COLO829 (cell line): Measurements from ENCODE around the gene CNPY2.
"Not testable (repeated sequence)": the region's sequence is repeated elsewhere in the genome, so short reads cannot be mapped to it uniquely, and the experiment has no call there.

Experiments used
- DNase-seq: peaks from one replicate; pipeline ENCODE4 v3.0.0; 2012; ENCODE audit warnings: low spot score

The CNPY2 gene

DNA sequence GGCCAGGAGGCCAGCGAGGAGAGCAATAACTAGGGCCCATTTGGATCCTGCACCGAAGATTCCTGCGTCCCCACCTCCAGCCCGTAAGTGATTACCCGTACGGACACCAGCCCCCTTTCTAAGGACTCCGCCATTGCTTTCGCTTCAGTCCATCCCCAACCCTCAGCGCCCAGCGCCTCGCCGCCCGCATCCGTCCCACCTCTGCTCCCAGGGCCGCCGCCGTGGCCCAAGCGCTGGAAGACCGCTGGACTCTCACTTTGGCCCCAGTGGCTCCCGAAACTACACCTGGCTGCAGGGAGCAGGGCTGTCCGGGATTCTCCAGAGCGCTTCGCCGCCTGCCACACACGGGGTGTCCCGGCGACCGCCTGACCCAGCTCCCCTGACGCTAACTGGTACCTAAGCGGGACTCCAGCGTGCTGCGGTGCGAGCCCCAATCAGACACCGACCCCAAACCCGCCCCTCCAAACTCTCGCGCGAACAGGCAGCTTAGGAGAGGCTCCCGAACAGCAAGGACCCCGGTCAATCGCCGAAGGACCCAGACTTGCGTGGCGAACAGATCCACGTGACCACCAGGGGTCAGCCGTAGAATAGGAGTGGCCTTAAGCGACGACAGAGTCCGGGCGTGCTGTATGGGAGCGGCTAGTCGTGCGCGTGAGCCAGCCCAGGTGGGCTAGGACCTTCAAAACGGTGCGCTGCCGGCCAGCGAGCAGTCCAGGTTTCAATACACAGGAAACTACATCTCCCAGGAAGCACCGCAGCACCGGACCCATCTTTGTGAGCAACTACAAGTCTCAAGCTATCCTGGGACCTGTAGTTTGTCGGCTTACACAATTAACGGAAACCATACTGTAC is at the start of gene CNPY2:
Gene CNPY2 (minus strand): TSS at position 367 of the 852 bp plus-strand sequence. CDS start 771 bp downstream, outside the sequence.
- peak; percentile 83 for DNase-seq

GRCh38 chr12:56362130-56363059 is 46.6 kb upstream of the CNPY2 start, which contains the start of gene APOF:
TSS of gene APOF (minus strand) at chr12:56362857. CDS start at chr12:56362745, 112 bp downstream.
- DNase-seq, result no peak

DNA sequence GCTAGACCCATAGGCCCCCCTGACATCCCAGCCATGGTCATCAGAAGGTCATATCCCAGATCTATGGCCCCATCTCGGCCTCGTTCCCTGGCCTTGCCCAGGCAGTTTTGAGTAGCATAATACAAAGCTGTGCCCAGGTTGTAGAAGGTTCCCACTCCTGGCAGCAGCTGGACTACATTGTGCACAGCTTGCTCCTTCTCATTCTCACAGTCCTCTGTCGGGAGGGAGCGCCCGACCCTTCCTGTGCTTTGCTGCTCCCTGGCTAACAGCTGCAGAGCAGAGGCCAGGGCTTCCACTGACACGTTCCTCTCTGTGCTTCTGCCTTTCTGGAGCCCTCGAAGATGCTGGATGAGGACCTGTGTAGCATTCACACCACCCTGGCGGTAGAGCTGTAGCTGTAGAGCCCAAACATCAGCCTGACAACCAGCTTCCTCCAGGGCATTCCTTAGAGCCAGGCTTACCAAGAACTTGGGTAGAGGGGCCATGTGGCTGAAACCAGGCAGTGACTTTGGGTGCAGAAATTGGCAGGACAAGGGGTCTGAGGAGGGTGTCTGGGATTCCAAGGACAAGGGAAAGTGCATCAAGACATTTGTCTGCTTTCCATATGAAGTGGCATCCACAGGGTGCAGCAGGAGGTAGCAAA is 45.8 kb upstream of the CNPY2 start:
- no peak for DNase-seq

GRCh38 chr12:56359851-56360767 is 44.3 kb upstream of the CNPY2 start, which contains the start of gene STAT2:
TSS of gene STAT2 (minus strand) at chr12:56360107. CDS start at chr12:56356571, 3,536 bp downstream.
- peak; percentile 97 for DNase-seq

DNA sequence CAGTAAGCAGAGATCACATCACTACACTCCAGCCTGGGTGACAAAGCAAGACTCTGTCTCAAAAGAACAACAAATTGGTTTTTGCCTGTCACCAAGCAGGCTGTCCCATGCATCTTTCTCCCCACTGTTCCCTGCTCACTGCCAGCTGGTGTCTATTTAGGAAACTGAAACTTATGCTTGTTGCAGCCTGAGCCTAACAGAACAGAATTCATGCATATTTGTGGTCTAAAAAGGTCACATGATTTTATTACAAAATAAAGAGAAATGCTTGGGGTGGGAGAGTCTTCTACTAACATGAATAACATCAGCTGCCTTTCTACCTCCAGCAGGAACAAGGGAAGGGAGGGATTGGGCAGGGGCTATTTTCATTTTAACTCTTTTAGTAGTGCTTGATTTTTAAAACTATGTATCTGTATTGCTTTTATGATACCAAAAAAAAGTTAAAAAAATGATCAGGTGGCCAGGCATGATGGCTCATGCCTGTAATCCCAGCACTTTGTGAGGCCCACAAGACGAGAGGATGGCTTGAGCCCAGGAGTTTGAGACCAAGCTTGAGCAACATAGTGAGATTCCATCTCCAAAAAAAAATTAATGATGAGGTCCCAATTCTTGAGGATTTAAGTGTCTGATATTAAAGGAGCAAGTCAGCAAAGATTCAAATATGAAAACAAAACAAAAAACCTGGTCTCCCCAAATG is 43.2 kb upstream of the CNPY2 start:
- DNase-seq, result peak; percentile 43

DNA sequence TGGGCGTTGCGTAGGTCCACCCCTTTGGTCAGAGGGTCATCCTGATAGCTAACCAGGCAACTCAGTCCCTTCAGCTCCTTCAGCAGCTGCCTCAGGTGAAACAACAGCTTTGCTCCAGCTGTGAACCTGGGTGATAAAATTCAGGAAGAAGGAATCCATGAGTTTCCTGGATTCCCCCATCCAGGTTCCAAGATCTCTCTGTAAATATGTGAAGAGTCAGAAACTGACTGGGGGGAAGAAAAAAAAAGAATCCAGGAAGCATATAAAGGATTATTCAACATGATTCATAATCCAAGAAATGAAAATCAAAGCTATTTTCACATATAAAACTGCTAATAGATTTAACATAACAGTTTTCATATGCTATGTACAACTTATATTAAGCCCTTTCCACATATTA is 35.5 kb upstream of the CNPY2 start:
- DNase-seq, result no peak

- DNase-seq, result no peak
Observed at GRCh38 chr12:56350662-56351061, 34.9 kb upstream of the CNPY2 start.

GRCh38 chr12:56348776-56349175 is 33.0 kb upstream of the CNPY2 start:
- no peak for DNase-seq

GRCh38 chr12:56347255-56347654 is 31.5 kb upstream of the CNPY2 start:
- DNase-seq, result not testable (repeated sequence)

- no peak for DNase-seq
Observed at GRCh38 chr12:56346675-56347074, 30.9 kb upstream of the CNPY2 start.

DNA sequence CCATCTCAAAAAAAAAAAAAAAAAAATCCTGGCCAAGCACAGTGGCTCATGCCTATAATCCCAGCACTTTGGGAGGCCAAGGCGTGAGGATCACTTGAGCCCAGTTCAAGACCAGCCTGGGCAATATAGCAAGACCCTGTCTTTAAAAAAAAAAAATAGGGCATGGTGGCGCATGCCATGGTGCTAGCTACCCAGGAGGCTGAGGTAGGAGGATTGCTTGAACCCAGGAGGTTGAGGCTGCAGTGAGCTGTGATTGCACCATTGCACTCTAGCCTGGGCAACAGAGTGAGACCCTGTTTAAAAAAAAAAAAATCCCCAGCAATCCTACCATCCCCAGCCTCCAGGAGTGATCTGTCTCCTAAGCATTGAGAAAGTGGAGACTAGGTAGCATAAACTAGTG is 26.5 kb upstream of the CNPY2 start:
- not testable (repeated sequence) for DNase-seq

GRCh38 chr12:56341616-56342015 is 25.8 kb upstream of the CNPY2 start:
- no peak for DNase-seq

GRCh38 chr12:56339158-56339422 is 23.3 kb upstream of the CNPY2 start:
- DNase-seq, result no peak

GRCh38 chr12:56338308-56339157 is 22.7 kb upstream of the CNPY2 start, which contains the start of gene IL23A:
TSS of gene IL23A (plus strand) at chr12:56338884. CDS start at chr12:56339045, 161 bp downstream.
- no peak for DNase-seq

GRCh38 chr12:56337753-56338251 is 22.0 kb upstream of the CNPY2 start:
- no peak for DNase-seq

DNA sequence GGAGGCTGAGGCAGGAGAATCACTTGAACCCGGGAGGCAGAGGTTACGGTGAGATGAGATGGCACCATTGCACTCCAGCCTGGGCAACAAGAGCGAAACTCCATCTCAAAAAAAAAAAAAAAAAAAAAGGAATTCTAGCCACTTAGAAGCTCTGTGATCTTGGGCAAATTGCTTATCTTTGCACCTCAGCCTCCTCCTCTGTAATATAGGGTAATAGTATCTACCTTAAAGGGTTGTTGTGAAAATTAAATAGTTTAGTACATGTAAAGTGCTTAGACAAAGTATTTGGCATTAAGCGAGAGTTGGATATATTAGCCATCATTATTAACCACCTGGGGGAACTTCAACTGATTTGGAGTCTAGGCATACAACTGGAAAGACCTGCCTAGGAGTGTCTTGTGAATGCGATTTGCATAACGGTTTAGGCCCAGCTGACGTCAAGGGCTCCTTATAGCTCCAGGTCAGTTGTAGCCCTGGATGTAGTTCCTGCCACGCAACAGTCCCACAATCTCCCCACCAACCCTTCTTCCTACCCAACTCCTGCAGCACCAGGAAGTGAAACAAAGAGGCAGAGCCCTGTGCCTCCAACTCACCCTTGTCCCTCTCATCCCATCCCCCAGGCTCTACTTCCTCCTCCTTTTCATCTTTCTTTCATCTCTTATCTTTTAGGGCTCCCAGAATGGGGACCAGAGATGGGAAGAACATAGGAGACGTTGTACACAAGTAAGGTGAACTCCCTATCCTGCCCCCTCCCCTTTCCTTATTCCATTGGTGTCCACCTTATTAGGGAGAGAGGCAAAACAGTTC is 20.8 kb upstream of the CNPY2 start:
- DNase-seq, result no peak

- not testable (repeated sequence) for DNase-seq
Observed at GRCh38 chr12:56335527-56335926, 19.7 kb upstream of the CNPY2 start.

GRCh38 chr12:56334490-56334793 is 18.7 kb upstream of the CNPY2 start:
- DNase-seq, result no peak
